ENCODE results near the gene EARS2.
"Not testable (repeated sequence)": the region's sequence is repeated elsewhere in the genome, so short reads cannot be mapped to it uniquely, and the experiment has no call there.

Gene EARS2

DNA sequence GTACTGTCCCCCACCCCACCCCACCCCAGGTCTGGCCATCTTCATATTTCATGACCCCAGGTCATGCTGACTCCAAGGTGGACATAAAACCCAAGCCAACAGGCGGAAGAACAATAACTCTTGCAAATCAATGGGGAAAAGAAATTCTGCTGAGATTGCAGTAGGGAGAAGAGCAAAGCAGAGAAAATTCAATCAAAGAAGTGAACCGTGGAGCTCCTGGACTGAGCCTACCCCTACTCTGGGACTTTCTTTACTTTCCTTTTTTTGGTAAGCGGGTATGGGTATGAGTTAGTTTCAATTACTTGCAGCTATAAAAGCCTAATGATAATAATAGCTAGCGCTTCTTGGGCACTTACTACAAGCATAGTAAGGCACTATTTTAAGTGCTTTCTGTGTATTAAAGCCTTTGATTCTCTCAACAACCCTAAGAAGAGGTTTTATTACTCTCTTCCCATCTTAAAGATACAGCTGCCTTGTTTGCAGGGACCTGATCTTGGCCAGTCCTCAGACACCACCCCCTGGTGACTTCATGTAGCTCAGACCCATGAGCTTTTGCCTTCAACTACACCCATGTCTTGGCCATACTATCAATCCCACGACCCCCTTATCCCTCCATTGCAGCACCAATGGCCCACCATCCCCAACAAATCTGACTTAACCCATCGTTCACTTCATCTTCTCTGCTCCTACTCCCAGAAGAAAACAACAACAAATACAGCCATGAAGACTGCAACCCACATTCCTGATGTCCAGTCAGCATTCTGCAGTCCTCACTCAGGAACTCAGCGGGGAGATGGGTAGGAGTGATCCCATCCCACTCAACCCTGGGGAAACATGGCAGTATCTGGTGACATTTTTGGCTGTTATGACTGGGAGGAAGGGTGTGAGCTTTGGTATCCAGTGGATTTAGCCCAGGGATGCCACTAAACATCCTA is 51.2 kb downstream of the EARS2 start:
- DNase-seq (ENCODE audit: low spot score), result no peak

DNA sequence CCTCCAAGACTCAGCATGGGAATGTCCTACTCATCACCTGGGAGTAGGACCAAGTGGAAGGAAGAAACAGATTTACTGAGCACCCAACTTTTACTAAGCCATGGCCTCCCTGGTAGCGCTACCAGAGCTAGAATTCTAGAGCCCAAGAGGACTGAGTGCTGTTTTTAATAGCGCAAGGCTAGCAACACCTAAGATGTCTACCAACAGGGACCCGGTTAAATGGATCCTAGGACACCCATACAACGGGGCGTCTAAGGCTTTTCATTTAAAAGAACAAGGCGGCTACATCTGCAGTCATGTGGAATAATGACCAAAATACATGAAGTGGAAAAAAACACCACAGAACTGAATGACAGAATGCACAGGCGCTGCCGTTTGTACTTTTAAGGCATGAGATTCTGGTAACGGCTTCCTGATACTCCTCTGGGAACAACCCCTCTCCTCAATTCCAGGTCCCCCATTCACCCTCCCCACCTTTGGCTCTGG is 51.9 kb downstream of the EARS2 start:
- no peak for DNase-seq (ENCODE audit: low spot score)

DNA sequence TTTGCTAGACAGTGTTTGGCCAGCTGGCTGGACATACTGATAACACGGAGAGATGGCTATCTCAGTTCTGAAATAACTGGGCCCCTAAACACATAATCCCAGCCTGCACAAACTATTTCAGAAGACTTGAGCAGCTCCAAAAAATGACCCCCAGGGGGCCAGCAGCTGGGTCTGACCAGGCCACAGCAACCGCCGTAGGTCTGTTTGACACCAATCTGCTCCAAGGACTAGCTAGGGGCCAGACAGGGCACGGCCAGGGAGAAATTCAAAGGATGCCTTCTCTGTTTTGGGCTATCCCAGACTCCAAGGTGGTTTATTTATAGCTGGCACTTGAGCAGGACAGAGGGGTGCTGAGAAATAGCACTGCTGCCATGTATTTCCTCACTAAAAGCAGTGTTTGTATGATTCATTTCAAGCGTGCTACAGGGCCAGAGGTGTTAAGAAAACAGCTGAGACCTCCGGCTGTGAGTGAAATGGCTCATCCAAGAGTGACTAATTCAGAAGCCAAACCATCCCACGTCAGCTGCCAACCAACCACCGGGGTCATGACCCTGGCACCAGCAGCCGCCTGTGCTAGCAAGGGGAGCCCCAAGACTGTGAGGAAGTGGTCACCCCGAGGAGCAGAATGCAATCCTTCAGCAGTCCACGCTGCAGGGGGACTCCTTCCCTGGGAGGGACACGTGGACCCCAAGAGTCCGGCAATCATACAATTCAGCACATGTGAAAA is 52.5 kb downstream of the EARS2 start:
- peak; percentile 26 for DNase-seq (ENCODE audit: low spot score)

DNA sequence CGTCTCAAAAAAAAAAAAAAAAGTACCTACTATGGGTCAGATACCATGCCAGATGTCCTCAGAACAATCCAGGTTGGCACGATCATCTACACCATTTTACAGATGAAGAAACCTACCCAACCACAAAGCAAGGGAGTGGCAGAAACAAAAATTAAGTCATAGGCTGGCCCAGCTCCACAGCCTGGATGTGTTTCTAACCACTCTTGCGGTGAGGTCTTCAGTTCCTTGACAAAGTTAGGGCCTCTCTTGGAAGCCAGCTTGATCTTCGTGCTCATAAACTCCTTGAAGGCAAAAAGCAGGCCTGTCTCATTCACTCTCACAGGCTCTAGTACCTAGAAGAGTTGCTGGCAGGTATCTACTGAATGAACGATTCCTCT is 53.1 kb downstream of the EARS2 start:
- no peak for DNase-seq (ENCODE audit: low spot score)

DNA sequence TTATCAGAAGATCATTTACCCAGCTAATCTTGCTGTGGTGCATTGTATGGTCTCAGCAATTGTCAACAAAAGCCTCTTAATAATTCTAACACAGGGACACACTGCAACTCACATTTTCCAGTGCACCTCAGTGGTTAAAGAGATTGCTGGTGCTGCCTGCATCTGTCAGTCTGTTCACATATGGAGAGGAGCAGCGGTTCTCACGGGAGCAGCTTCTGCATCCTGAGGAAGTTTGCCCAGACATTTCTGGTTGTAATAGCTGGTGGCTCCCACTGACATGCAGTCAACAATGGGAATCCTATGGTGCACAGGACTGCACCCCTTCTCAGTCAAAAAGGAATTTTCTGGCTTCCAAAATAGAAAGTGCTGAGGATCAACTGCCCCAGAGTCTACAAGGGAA is 54.7 kb downstream of the EARS2 start:
- no peak for DNase-seq (ENCODE audit: low spot score)

- DNase-seq (ENCODE audit: low spot score), result no peak
Observed at GRCh38 chr16:23501291-23501690, 55.9 kb downstream of the EARS2 start.

DNA sequence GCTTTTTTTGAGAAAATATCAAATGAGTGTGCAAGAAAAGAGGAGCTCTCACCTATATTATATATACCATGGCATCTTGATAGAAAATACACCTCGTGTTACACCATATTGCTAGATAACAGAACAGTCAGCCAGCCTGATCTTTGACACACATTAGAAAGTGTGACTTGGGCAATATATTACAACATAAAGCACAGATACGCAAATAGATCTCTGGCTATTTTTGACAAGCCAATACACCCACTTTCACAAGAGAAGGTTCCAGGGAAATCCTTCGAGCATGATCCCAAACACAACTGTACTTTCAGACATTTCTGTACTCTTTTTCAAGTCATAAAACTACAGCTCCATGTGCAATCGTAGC is 56.3 kb downstream of the EARS2 start:
- no peak for DNase-seq (ENCODE audit: low spot score)

- DNase-seq (ENCODE audit: low spot score), result no peak
Observed at GRCh38 chr16:23500212-23500861, 56.8 kb downstream of the EARS2 start.

GRCh38 chr16:23499801-23500200 is 57.3 kb downstream of the EARS2 start:
- peak; percentile 30 for DNase-seq (ENCODE audit: low spot score)

DNA sequence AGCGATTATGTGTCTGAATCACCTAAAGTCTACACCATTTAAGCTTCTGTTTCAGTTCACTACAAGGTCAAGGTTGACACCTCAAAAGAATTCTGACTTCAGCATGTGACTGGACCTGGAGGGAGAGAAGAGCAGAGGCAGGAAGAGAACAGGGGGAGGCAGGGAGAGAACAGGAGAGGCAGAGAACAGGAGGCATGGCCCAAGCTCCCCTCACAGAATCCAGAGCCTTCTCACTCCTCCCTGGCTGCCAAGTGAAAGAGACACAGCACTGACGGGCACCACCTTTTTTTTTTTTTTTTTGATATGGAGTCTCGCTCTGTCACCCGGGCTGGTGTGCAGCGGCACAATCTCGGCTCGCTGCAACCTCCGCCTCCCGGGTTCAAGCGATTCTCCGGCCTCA is 58.3 kb downstream of the EARS2 start:
- DNase-seq (ENCODE audit: low spot score), result no peak

- no peak for DNase-seq (ENCODE audit: low spot score)
Observed at GRCh38 chr16:23497543-23497868, 59.6 kb downstream of the EARS2 start.

DNA sequence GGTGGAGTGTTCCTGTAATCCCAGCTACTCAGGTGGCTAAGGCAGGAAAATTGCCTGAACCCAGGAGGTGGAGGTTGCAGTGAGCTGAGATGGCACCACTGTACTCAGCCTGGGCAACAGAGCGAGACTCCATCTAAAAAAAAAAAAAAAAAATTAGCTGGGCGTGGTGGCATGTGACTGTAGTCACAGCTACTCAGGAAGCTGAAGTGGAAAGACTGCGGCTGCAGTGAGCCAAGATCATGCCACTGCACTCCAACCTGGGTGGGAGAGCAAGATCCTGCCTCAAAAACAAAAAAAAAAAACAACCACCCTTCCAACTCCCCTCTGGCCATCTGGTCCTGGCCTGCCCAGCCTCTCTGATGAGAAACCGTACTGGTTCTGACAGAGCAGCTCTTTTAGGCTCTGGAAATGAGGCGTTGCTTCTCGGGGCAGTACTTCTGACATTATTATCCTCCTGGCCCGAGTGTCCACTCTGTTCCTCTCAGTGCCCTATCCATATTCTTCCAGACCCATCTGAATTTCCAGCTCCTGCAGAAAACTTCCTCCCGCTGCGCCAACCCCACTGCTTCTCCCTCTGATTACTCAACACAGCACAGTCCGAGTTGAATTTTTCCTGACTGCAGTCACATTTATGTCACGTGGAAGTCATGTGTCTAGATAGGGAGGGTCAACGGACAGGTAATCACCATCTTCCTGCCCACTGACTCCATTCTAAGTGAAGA is 60.2 kb downstream of the EARS2 start:
- no peak for DNase-seq (ENCODE audit: low spot score)

DNA sequence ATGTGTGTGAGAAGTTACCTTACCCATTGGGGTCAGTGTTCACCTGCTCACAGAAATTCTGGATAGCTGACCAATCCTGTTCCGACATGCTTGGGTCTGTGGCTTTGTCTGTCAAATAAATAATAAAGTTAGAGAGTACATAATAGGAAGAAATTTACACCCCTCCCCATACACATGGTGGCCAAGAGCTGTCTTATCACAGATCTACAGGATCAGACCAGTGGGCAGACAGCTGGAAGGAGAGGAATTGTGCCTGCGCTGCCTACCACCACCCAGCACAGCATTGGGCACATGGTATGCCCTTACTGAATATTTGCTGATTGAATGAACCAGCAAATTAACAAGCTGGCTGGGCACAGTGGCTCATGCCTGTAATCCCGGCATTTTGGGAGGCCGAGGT is 61.5 kb downstream of the EARS2 start:
- DNase-seq (ENCODE audit: low spot score), result no peak

DNA sequence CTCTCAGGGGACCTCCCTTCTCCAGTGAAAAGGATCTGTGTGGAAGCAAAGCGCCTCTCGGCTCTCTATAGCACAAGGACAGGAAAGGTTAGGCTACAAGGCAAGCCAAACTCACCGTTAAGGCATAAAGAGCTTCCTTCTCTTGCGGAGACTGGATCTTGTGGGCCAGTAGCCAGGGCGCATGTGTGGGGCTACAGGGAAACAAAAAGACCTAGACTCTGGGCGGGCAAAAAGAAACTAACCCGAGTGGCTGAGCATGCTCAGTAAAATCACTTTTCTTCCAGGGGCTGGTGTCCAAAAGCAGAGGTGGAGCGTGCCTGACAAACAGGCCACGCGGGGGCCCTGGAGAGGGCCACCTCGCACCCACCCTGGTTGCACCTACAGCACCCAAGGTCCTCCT is 63.0 kb downstream of the EARS2 start:
- no peak for DNase-seq (ENCODE audit: low spot score)

GRCh38 chr16:23491490-23492391 is 65.4 kb downstream of the EARS2 start:
- peak; percentile 19 for DNase-seq (ENCODE audit: low spot score)

DNA sequence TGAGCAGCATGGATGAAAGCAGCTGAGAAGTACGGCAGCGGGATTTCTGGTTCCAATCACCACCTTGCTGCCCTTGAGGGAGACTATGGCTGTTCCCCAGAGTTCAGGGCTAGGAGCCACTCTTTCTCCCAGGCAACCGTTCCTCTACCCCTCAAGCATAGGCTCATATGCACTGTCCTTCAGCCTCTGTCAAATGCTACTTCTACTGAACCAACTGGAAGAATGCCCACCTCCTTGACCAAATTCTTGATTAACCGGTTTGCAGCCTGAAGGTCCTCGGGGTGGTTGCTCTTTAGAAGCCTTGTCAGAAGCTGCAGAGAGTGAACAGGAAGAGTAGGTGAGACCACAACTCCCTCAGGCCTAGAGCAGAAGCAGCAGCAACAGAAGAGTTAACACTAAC is 70.7 kb downstream of the EARS2 start:
- no peak for DNase-seq (ENCODE audit: low spot score)

GRCh38 chr16:23485841-23486240 is 71.3 kb downstream of the EARS2 start:
- no peak for DNase-seq (ENCODE audit: low spot score)

DNA sequence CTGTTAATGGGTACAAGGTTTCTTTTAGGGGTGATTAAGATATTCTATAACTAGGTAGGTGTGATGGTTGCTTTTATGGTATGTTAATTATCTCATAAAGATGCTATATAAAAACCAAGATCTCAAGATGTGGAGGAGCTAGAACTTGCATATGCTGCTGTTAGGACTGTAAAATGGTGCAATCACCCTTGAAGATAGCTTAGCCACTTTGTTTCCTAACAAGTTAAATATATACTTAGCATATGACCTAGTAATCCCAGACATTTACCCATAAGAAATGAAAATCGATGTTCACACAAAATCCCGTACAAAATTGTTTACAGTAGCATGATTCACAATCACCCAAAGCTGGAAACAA is 71.9 kb downstream of the EARS2 start:
- no peak for DNase-seq (ENCODE audit: low spot score)

- no peak for DNase-seq (ENCODE audit: low spot score)
Observed at GRCh38 chr16:23484510-23485256, 72.5 kb downstream of the EARS2 start.

DNA sequence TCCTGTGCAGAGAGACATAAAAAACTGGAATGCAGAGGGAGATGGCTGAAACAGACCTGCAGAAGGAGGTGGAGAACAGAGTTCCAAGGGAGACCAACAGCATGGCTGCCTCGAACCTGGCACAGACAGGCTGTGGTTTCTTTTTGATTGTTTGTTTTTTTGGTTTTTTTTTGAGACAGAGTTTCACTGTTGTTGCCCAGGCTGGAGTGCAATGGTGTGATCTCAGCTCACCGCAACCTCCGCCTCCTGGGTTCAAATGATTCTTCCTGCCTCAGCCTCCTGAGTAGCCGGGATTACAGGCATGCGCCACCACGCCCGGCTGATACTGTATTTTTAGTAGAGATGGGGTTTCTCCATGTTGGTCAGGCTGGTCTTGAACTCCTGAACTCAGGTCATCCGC is 73.7 kb downstream of the EARS2 start:
- DNase-seq (ENCODE audit: low spot score), result not testable (repeated sequence)

- no peak for DNase-seq (ENCODE audit: low spot score)
Observed at GRCh38 chr16:23482778-23483177, 74.4 kb downstream of the EARS2 start.

All from iPS-NIHi11 (cell line).